Panc1 (cell line): ENCODE measurements around the gene MAF. TPM values are rescaled to one million over a fixed set of nuclear protein-coding genes. Genes with fewer than 3 reads are reported as not detected.

ENCODE experiments used
- ATAC-seq: fragments of 200-7000 bp; cut with Tn5 transposase; 2 replicates; pipeline ENCODE4 v1.9.1; 2020; ENCODE audit warnings: mild to moderate bottlenecking, moderate library complexity
- BruUV-seq: library from RNA; stranded (reverse); fragments of 400-500 nt; replicated peaks from 2 replicates; lab custom pipeline; 2021; lab: Mats Ljungman, UMichigan
- CTCF ChIA-PET: fragments of 300-600 bp; sonication (Branson Sonifier 250); formaldehyde crosslinking; loops from one replicate; lab custom pipeline; 2022; ENCODE audit warnings: antibody characterized with exemption; lab: Charles Lee
- POLR2A ChIA-PET: fragments of 300-600 bp; sonication (Branson Sonifier 250); formaldehyde crosslinking; loops from one replicate; lab custom pipeline; 2022; ENCODE audit warnings: antibody characterized with exemption; lab: Charles Lee
- DNase-seq: peaks from one replicate; pipeline ENCODE4 v3.0.0-alpha.2; 2010; ENCODE audit warnings: low read depth, low spot score
- H3K27ac ChIP-seq: 2 replicates; pipeline ENCODE4 v1.5.1; 2011; ENCODE audit warnings: mild to moderate bottlenecking, low read length, inconsistent platforms
- H3K27me3 ChIP-seq: fragments of 200-500 bp; sonication (Bioruptor generic); 2 replicates; pipeline ENCODE4 v1.6.0; 2014; ENCODE audit warnings: low read length, inconsistent platforms; ENCODE audit not compliant: control insufficient read depth, insufficient read depth
- H3K36me3 ChIP-seq: fragments of 200-500 bp; sonication (Bioruptor generic); 2 replicates; pipeline ENCODE4 v1.5.1; 2014; ENCODE audit warnings: inconsistent platforms, mild to moderate bottlenecking, low read length, moderate library complexity; ENCODE audit not compliant: control insufficient read depth, insufficient read depth
- H3K4me1 ChIP-seq: 2 replicates; pipeline ENCODE4 v1.5.1; 2011; ENCODE audit warnings: inconsistent platforms, mild to moderate bottlenecking, low read length, moderate library complexity; ENCODE audit not compliant: control insufficient read depth, insufficient read depth
- H3K4me3 ChIP-seq, 2 experiments: 2 replicates each; pipeline ENCODE4 v1.5.1; 2011 to 2012; ENCODE audit warnings: low read depth in 2 of 2, low read length in 2 of 2, mild to moderate bottlenecking in 2 of 2, inconsistent platforms in 1 of 2, moderate library complexity in 1 of 2
- H3K9me3 ChIP-seq: fragments of 200-500 bp; sonication (Bioruptor generic); 2 replicates; pipeline ENCODE4 v1.5.1; 2014; ENCODE audit warnings: low read depth, mild to moderate bottlenecking, inconsistent platforms, low read length, moderate library complexity; ENCODE audit not compliant: control insufficient read depth, insufficient read depth
- POLR2AphosphoS5 ChIP-seq: IDR thresholded peaks from 2 replicates; pipeline ENCODE4 v1.6.1; 2012; ENCODE audit warnings: mild to moderate bottlenecking, low read depth, low read length, moderate library complexity
- REST ChIP-seq, 2 experiments: IDR thresholded peaks; 2 replicates each; pipeline ENCODE4 v1.6.1; 2011 to 2012; ENCODE audit warnings: low read depth in 2 of 2, control low read depth in 1 of 2, low read length in 1 of 2, mild to moderate bottlenecking in 1 of 2, moderate library complexity in 1 of 2; ENCODE audit not compliant: insufficient read depth in 1 of 2
- SIN3A ChIP-seq: IDR thresholded peaks from 2 replicates; pipeline ENCODE4 v1.6.1; 2012; ENCODE audit warnings: low read depth, mild to moderate bottlenecking, low read length, moderate library complexity, borderline replicate concordance; ENCODE audit not compliant: insufficient read depth
- TCF7L2 ChIP-seq: IDR thresholded peaks from 2 replicates; pipeline ENCODE4 v1.6.1; 2011; ENCODE audit warnings: mild to moderate bottlenecking, low read depth, low read length, inconsistent platforms
- in situ Hi-C: cut with HindIII; loops from 2 replicates; pipeline ENCODE4 v1.10.0; 2016; ENCODE audit warnings: low sequenced_read_pairs, low pct_unique_long_range_greater_than_20kb
- intact Hi-C: fragments of 100-400 bp; cut with micrococcal nuclease; formaldehyde crosslinking; loops from one replicate; pipeline ENCODE4 v1.10.0; 2022; ENCODE audit not compliant: unreplicated experiment
- total RNA-seq: library from RNA; stranded (reverse); gene quantifications from one replicate; pipeline ENCODE4 v1.2.1, GENCODE V29; 2021; ENCODE audit not compliant: unreplicated experiment
- TF ChIP-seq, protein P1 (sequence below): fragments of 450-650 bp; IDR thresholded peaks from 2 replicates; pipeline ENCODE4 v1.5.1; 2017; ENCODE audit warnings: mild to moderate bottlenecking

Gene MAF
- total RNA-seq, 1 experiment from 2014 or later, result 0.46 TPM

DNA sequence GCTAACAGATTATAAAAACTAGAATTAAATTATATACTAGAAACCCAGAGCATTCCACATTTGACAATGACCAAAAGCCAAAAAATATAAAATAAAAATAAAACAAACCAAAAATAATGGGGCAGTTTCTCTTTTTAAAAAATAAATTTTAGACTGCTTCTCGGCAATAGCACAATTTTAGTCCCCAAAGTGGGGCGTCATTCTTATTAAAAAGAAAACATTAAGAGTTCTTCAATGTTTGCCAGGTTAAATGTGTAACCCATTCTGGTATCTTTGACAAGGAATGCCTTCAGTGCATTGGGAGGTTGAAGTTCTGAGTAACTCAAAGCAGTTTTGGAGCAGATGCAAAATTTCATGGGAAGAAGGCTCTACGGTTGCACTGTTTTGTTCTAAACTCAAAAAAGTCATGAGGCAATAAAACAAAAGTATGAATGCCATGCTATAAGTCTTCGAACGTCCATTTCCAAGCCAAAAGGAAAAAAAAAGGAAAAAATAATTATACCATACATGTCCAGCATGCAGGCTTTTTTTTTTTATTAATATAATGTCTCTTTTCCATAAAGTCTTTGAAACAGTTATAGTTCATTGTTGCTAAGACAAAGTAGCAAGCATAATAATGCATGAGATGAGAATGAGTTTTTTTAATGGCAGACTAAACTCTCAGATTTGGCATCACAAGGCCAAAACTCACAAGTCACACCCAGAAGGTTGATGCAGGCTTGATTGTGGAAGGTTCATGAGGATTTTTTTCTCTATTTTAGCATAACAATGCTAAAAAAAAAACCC lies 3.1 kb downstream of the MAF start:
- CTCF ChIA-PET, result no interaction called here
- POLR2A ChIA-PET, result no interaction called here
- Histone ChIP-seq H3K36me3 (no peaks in the 10 kb centered on the region), H3K9me3 (no peaks in the 10 kb centered on the region), H3K4me1 (peaks cover 4% of the 10 kb centered on the region; the same call in 1 of the 2 replicates), H3K27me3 (peaks cover 3% of the 10 kb centered on the region), H3K4me3 (no peak overlapping the region), H3K27ac (no peak overlapping the region)
- intact Hi-C loops (no loop called here), in situ Hi-C loops (no loop called here)
- TF ChIP-seq SIN3A (no peak), POLR2AphosphoS5 (no peak), TCF7L2 (no peak), REST (IDR thresholded peaks at IDR 0.05; ENCODE audit: insufficient read depth in 1 of 2, low read depth in 2 of 2, low read length in 1 of 2) (no peak)
- TF ChIP-seq, protein P1, sequence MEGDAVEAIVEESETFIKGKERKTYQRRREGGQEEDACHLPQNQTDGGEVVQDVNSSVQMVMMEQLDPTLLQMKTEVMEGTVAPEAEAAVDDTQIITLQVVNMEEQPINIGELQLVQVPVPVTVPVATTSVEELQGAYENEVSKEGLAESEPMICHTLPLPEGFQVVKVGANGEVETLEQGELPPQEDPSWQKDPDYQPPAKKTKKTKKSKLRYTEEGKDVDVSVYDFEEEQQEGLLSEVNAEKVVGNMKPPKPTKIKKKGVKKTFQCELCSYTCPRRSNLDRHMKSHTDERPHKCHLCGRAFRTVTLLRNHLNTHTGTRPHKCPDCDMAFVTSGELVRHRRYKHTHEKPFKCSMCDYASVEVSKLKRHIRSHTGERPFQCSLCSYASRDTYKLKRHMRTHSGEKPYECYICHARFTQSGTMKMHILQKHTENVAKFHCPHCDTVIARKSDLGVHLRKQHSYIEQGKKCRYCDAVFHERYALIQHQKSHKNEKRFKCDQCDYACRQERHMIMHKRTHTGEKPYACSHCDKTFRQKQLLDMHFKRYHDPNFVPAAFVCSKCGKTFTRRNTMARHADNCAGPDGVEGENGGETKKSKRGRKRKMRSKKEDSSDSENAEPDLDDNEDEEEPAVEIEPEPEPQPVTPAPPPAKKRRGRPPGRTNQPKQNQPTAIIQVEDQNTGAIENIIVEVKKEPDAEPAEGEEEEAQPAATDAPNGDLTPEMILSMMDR, result no peak
- BruUV-seq, result no TSS peak
- DNase-seq (no peak), ATAC-seq (no peak)

DNA sequence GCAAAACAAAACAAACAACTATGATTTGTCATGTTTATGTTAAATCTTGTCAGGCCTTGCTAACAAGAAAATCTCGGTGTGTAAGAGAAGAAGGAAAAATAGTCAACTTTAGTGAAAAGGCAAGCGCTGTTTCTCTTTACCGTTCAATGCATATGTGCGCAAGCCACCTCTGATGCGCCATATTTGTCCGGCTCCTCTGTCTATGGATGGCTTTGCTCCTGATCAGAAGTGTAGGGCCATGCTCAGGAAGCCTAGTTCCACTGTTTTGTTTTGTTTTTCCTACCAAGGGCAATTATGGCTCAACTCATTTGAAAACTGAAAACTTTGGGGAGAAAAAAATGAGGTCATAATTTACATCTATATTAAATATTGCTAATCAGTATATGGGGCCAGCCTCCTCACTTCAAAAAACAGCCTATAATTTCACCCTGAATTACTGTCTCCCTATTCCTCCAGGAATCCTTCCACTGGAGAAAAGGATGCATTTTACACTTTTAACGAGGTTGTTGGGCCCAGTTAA lies 4.5 kb downstream of the MAF start:
- no peaks in the 10 kb centered on the region for H3K36me3 ChIP-seq
- no peak overlapping the region for H3K4me3 ChIP-seq
- H3K9me3 ChIP-seq, result no peaks in the 10 kb centered on the region
- no TSS peak for BruUV-seq
- TF ChIP-seq POLR2AphosphoS5 (no peak), TCF7L2 (no peak), SIN3A (no peak)
- TF ChIP-seq, protein P1, result no peak
- intact Hi-C loops, result no loop called here
- in situ Hi-C loops, result no loop called here
- H3K4me1 ChIP-seq, result no peaks in the 10 kb centered on the region
- no peak for DNase-seq
- ATAC-seq, result no peak
- no peak overlapping the region for H3K27ac ChIP-seq
- POLR2A ChIA-PET, result no interaction called here
- CTCF ChIA-PET, result no interaction called here
- H3K27me3 ChIP-seq, result peaks cover 3% of the 10 kb centered on the region
